Measurements from ENCODE around the gene DDX23.

DNA sequence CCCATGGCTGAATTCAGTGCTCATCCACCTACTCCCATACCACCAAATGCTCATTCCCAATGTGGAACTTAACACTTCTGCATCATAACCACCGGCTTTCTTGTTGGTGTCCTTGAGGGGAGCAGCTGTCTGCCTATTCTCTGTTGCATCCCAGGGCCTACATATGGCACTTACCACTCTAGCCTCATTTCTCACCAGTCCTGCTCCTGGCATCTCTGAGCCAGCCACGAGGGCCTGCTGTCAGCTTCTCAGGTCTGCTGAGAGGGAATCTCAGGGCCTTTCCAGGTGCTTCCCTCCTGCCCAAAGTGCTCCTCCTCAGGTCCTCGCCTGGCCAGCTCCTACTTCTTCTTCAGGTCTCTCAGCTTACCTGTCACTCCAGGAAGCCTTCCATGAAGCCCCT is 37.7 kb upstream of the DDX23 start:
- TF ChIP-seq, protein P1, sequence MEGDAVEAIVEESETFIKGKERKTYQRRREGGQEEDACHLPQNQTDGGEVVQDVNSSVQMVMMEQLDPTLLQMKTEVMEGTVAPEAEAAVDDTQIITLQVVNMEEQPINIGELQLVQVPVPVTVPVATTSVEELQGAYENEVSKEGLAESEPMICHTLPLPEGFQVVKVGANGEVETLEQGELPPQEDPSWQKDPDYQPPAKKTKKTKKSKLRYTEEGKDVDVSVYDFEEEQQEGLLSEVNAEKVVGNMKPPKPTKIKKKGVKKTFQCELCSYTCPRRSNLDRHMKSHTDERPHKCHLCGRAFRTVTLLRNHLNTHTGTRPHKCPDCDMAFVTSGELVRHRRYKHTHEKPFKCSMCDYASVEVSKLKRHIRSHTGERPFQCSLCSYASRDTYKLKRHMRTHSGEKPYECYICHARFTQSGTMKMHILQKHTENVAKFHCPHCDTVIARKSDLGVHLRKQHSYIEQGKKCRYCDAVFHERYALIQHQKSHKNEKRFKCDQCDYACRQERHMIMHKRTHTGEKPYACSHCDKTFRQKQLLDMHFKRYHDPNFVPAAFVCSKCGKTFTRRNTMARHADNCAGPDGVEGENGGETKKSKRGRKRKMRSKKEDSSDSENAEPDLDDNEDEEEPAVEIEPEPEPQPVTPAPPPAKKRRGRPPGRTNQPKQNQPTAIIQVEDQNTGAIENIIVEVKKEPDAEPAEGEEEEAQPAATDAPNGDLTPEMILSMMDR (IDR thresholded peaks at IDR 0.05; ENCODE audit: insufficient read depth, low read length, poor library complexity, severe bottlenecking), result no peak
- no peak for TF ChIP-seq EZH2phosphoT487 (conservative IDR thresholded peaks at IDR 0.05; ENCODE audit: low read length)

Data from SU-DHL-6 (cell line).